Measurements from ENCODE around the gene RBM20.

- TF ChIP-seq POLR2A (IDR thresholded peaks at IDR 0.05), result peak; percentile 14 to 31
- TF ChIP-seq CTCF (IDR thresholded peaks at IDR 0.05 in 4 of 5, conservative IDR thresholded peaks at IDR 0.05 in 1 of 5), result peak in 2 of 5 experiments; percentile 6 to 15
Observed at GRCh38 chr10:110872145-110872983, 228.2 kb downstream of the RBM20 start.
